SHP77 treated with DMSO at 0.1 percent for 48 hours (cell line): Measurements from ENCODE around the gene RGS6.

Source experiments
- DNase-seq: peaks from one replicate; lab custom pipeline; 2025; lab: John Stamatoyannopoulos, UW

Gene RGS6

DNA sequence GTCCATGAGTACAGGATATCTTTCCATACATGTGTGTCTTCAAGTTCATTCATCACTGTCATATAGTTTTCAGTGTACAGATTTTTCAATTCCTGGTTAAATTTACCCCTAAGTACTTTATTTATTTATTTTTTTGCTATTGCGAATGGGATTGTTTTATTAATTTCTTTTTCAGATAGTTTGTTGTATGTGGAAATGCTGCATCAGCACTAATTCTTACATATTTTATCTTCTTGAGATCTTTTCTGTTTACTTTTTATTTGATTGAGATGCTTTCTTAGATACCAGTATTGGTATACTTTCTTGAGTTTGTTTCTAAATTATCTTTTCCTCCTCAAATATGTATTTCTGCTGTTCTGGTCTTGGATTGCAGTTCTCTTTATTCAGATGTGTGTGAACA is 148.9 kb downstream of the RGS6 start:
- no peak for DNase-seq

DNA sequence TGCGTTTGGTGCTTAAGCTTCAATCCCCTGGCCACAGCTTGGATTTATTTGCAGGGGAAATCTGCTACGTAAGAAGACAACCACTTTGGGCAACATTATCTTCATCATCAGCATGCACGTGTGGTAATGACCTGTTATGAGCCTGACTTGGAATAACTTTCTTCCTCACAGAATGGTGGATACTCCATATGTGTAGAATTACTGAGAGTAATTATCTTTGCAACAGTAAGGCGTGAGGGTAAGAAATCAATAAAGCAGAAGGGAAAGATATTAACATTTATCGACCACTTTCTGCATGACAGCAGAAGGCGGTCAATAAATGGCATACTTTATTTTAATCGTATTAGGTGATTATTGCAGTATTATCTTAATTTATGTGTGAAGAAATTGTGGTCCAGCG is 152.7 kb downstream of the RGS6 start:
- DNase-seq, result no peak

DNA sequence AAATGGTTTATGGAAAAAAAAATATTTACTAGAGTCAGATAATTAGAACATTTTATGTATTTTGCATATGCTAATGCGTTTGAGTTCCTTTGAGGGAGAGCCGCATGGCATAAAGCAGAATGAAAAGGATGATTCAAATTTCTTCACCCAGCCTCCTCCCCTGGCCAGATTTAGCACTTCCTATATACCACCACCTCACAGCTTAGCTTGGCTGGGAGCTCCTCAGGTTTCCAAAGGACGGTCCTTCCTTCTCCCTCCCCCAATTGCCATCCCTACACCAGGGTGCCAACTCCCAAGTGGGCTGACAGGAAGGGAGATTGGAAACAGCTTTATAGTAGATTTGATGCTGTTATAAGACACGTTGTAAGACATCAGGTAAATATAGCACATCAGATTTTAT is 157.4 kb downstream of the RGS6 start:
- no peak for DNase-seq

DNA sequence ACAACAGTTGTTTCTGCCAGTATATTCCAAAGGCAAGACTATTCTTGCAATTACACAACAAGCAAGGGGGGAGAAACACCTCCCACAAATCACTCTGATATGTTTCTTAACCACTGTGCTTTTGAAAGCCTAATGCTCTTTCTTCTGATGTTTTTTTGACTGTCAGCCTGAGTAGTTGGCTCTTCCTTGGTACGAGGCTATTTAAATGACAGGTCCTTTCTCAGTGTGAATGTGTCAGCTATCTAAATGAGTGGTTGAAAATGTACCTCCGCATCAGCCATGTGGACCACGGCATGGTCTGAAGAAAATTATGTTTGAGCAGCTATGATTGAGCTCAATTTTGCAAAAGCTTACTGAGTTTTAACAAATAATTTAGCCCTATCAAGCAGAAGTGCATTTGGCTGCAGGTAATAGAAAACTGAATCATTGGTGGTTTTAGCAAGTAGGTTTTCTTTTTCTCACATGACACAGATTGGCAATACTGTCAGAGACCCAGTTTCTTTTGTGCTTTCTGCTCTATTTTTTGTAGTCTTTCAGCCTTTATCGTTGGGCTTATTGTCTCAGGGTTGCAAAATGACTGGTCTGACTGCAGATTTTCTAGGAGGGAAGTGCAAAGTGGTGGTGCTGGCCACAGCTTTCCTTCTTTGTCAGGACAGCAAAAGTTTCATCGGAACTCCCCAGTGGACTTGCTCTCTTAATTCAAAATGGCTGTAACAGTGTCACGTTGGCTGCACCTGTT is 162.8 kb downstream of the RGS6 start:
- DNase-seq, result no peak

DNA sequence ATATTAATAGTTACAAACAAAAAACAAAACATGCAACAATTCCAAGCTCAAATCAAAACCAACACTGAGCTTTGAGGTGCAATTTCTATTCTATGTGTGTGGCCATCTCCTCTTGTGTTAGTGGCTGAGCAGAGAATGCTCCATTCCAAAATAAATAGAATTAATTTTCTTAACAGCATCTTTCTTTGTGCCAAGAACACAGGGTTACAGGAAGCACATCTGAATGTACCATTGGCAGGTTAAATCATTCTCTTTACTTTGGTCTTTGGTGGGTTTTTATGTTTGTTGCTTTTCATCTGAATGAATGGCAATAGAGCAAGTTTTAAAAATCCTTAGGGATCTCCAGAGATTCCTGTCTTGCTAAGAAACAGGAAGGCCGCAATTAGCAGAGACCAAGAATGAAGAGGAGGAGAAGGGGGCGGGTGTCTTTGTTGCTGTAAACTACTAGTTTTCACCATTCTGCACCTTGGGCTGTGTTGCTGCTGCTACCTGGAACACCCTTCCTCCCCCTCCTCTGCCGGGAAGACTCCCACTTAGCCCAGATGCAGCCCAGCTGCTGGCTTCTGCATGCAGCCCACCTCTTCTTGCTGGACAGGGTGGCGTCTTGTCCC is 165.0 kb downstream of the RGS6 start:
- no peak for DNase-seq

DNA sequence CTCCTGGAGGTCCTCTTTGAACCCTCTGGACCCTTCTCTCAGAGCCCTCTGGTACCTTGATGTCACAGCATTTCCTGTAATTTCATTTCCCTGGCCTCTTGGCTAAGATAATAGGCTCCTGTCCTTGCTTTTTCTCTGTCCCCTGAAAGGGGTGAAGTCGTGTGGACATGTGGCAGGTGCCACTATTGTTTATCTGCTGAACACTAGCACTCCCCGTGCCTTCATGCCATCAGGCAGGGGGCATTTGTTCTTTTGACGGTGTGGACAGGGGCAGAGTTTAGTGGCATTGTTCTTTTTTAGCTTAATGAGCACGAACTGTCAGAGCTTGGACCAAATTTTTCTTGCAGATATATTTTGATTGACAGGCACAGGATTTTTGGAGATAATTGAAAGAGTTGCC is 166.0 kb downstream of the RGS6 start:
- DNase-seq, result no peak

DNA sequence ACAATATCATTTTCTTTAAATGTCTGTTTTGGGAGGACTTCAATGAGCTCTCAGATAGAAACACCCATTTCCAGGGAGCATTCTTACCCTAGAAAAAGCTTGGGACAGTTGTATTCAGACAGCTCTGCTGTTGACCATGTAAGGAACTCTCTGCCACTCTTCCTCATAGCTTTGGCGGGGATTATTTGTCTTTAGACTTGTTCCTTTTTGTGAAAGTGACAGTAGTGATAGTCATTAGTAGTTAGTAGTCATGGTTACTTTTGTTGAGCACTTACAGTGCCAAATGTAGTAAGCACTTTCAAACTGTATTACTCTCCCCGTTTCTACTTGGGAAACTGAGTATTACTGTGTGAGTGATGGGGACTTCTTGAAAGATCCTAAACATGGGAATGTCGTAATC is 167.3 kb downstream of the RGS6 start:
- DNase-seq, result no peak

DNA sequence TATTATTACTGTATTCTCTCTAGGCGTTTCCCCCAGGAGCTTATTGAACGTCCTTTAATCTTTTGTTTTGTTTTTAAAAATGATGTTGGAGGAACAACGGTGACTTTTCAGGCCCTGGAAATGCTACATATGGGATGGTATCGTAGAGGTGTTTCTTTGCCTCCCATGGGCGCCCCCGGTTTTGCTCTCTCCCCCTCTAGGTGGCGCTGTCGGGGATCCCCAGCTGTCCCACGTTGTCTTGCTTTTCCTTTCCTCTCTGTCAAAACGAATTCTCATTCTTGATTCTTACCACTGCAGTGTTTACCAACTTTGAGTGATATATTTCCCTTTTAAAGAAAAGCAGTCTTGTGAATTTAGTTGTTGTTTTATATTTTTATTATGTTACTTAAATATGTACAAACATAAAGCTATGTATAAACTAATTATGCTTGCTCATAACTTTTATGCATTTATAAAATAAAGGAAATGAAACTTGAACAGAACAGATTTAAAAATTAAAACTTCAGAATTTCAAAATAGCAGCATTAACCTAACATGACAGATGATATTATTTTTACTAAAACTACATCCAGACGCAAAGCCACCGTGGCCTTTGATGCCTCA is 171.9 kb downstream of the RGS6 start:
- DNase-seq, result no peak

DNA sequence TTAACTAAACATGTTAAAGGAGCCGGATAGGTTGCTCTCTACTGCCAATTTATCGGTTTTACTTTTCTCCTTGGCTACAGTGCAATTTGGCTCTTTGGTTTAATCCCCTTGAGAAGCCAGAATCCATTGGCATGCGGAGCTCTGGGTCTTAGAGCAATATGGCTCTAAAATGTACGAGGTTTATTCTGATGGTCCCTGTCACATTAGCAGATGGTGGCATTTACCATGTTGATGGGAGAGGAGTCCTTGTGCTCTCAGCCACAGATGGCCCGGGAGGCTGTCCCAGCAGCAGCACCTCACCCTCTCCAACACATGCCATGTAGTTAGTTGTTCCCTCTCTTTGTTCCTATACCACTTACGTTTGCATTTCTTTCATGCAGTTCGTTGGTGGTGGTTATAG is 179.7 kb downstream of the RGS6 start:
- no peak for DNase-seq

DNA sequence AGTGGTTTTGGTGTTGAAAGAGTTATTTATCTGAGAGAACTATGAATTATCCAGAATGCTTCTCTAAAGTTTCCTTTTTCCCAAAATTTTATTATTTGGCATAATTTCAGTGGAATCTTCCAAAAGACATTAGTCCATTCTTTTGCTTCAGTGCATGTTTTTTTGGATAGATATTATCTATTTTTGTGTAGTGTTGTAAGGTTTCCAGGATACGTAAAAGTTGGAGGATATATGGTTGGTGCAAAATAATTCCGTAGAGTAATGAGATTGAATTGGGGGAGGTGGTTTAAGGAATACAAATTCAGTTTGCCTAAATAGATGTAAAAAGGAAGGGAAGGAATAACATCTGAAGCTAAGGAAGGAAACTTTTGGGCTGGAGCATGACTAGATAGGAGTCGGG is 186.6 kb downstream of the RGS6 start:
- no peak for DNase-seq

DNA sequence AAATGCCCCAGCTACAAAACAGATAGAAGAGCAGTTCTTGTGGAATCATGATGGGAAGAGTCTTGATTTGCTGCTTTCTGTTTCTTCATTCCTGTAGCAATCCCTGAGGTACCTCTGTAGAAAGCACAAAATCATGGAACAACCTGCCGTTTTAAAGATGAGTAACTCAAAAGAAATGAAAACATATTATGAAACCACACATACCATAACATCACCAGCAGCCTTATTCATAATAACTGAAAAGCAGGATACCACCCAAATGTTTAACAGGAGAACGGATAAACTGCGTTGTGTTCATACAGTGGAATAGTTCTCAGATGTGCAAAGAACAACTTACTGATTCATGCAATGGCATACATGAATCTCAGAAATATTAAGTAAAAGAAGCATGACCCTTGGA is 188.1 kb downstream of the RGS6 start:
- DNase-seq, result no peak

DNA sequence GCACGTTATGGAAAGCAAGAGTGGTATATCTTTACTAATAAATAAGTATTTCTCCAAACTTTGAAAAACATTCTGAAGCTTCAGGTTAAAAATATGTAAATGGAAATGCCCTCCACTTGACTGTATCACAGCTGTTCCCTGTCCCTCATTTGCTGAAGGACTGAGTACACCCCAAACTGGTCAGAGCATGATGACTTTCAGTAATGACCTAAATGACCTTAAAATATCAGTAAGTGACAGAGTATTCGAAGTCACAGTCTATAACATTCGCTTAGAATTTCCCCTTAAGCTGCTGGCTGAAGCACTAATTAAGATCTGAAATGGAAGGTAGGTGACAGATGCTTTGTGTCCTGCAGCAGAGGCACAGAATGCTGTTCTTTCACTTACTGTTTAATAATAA is 191.5 kb downstream of the RGS6 start:
- DNase-seq, result no peak

DNA sequence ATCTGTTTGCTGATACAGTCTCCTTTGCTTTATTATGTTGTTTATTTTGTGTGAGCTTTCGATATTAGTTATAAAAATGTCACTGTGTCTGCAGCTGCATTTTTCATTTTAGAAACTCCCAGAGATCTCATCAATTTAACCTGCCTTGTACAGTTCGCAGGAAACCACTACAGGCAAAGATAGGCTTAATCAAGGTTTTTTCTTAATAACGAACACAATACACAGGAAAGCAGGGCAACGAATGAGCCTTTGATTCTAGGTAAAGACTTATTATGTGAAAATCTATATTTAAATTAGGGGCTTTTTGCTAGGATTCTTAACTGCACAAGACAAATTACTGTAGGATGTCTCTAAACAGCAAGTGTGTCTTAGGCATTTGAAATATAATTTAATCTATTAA is 191.9 kb downstream of the RGS6 start:
- DNase-seq, result no peak

DNA sequence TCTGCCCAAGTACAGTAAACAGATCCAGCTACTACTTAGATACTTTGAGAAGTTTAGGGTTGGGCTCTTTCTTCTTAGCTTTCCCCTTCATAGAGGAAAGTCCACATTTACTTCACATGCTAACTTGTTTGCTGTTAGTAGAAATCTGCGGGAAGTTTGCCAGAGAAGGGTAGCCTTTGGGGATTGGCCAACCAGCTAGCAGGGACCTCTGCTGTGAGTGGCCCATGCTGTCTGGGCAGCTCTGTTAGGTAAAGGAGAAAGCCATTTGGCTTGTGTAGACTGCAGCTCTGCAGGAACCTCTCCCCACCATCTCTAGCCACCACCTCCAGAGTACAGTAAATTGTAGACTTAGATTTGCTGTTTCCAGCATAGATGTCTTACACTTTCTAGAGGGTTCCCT is 193.9 kb downstream of the RGS6 start:
- no peak for DNase-seq

DNA sequence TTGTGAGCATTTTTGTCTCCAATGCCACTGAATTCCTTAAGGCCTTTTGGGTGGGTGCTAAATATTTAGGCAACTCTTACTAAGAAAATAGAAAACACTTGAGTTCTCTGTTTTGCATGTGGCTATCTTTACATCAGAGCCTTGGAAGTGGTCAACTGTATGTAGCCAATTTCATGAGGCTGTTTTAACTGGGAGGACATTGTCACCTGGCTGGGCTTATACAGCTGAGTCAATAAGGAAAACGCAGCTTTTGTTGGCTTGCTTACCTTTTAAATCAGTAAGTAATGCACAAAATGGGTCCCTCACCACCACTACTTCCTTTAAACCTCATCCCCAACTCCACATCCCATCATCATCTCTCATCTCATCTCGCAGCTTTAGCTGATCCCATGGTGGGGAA is 194.3 kb downstream of the RGS6 start:
- no peak for DNase-seq

DNA sequence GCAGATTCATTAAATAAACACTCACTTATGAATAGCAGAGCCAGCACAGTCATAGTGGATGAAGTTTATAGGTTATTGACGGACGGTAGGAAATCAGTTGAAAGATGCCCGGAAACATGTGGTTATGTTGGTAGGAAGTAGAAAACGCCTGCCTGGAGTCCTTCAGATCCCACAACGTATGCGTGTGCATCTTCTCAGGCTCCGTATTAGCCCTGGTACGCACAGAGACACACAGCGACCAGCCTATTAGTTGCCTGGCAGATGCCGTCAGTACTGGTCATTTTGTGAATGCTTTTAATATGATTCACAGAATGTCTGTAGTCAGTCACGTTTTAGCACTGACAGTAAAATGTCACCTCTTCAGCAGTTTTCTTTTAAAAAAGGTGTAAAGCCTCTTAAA is 196.4 kb downstream of the RGS6 start:
- DNase-seq, result peak; percentile 32

DNA sequence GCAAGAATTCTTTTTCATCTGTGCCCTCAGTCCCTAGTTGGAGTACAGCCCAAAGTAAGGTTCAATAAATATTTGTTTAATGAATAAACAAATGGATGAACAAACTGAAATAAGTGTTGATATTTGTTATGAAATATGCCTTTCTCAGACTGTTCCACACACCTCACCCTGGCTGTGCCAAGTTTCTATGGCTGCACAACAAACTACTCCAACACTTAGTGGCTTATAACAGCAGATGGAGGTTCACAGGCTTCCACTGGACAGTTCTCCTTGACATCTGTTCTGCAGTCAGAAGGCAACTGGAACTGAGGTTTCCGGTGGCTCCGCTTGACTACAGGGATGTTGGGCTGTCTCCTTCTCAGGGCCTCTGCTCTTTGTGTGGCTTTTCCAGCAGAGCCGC is 197.1 kb downstream of the RGS6 start:
- no peak for DNase-seq

DNA sequence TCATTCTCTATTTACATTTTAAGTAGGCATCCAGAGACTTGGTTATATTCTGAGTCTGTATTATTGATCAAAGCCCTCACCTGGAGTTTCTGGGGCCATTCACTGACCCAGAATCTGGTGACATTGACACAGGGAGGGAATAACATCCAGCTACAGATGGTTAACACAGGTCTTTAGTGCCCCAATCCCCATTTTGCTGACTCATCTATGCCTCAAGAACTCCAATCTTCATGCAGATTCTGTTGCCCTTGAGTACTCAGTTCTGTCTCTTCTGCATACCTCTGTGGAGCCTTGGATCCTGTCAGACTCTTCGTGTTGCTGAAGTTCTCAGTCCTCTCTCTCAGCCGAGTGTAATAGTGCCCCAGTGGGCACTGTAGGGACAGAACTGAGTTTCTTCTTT is 208.9 kb downstream of the RGS6 start:
- no peak for DNase-seq

DNA sequence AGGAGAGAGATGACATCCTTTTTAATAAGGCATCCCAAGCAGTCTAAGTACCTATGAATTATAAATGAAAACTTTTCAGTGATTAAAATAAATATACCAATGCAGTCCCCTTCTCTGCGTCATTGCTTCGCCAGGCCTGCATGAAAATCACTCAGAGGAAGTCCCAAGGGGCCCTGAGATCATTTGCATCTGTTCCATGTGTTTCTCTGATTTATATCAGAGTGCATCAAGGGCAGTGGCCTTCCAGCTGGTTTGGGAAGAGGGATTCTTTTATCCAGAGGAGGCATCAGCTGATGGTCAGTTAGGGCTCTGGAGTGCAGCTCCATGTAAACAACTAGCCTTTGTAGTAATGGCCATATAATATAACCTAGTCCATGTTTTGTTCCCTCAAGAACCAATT is 210.1 kb downstream of the RGS6 start:
- no peak for DNase-seq

DNA sequence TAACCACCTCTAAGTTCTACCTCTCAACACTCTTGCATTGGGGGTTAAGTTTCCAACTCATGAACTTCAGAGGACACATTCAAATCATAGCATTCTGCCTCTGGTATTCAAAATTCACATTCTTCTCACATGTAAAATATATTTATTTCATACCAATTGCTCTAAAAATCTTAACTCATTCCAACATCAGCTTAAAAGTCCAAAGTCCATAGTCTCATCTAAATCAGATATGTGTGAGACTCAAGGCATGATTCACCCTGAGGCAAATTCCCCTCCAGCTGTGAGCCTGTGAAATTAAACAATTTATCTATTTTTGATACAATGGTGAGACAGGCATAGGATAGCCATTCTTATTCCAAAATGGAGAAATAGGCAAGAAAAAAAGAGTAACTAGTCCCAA is 214.0 kb downstream of the RGS6 start:
- DNase-seq, result no peak

DNA sequence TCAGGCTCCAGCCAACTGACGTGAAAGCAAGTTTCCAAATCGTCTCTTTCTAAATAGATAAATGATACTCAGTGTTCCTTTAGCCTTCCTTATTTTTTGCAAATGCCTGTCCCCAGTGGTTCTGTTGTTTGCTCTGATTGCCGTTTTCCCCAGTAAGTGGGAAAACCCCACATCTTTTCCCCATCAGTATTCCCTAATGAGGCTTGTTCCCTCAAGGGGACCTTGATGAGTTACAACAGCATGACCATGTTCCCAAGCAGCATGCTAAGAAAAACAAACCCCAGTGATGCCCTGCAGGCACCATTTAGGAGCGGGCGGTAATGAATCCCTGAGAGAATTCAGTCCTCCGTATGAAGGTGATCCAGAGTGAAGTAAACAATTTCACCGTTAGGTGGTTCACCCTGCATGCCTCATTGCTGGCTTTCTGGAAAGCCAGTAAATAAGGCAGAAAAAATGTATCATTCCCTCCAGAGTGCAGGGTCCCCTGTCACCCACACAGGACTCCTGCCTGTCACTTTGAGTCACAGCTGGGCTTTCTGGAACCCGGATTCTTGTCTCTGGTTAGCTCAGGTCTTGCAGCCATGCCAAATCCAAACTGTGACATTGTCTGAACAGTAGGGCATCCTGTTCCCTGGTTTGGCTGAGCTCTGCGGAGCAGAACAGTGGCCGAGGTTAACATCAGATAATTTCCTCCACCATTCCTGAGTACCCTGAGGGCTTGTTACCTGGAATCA is 222.6 kb downstream of the RGS6 start:
- no peak for DNase-seq

DNA sequence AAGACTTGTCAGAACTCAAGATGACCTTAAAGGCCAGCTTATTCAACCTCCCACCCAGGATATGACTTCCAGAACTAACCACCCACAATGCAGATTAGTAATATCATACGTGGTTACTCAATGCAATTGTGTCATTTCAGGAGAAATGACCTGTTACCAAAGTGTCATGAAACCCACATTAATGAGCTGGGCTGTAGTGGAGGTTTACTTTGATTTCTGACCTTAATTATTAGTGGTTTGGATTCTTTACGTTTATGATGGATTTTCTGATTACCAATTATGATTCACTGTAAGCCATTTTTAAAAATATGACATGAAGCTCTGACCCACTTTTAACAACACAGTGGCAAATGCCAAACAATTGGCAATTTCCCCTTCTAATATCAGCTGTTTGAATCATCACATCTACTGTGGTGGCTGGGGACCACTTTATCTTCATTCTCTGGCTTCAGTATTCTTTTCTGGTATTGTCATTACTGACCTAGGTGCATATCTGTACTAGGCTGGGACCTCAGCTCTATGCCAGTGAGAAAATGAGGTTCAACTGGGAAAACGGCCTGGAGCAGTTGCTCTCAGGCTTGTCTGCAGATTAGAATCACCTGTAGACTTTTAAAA is 223.3 kb downstream of the RGS6 start:
- DNase-seq, result no peak
